Upper lobe of right lung (tissue), 1 donor: ENCODE results near the gene ATRAID. TPM values are rescaled to one million over a fixed set of nuclear protein-coding genes. Genes with fewer than 3 reads are reported as not detected.
"Not testable (repeated sequence)": the region's sequence is repeated elsewhere in the genome, so short reads cannot be mapped to it uniquely, and the experiment has no call there.

Source experiments
- ATAC-seq: fragments of 200-7000 bp; cut with Tn5 transposase; one replicate; pipeline ENCODE4 v1.9.1; 2020; ENCODE audit warnings: mild to moderate bottlenecking, moderate library complexity
- DNase-seq: peaks from one replicate; pipeline ENCODE4 v3.0.0-alpha.2; 2020
- H3K27ac ChIP-seq: fragments of 200-600 bp; one replicate; pipeline ENCODE4 v1.8.0; 2022
- H3K27me3 ChIP-seq: fragments of 200-600 bp; one replicate; pipeline ENCODE4 v1.8.0; 2022; ENCODE audit warnings: mild to moderate bottlenecking
- H3K36me3 ChIP-seq: fragments of 200-600 bp; one replicate; pipeline ENCODE4 v1.8.0; 2022
- H3K4me1 ChIP-seq: fragments of 200-600 bp; one replicate; pipeline ENCODE4 v1.8.0; 2022
- H3K4me3 ChIP-seq: fragments of 200-600 bp; one replicate; pipeline ENCODE4 v1.8.0; 2022; ENCODE audit warnings: mild to moderate bottlenecking
- H3K9me3 ChIP-seq: fragments of 200-600 bp; one replicate; pipeline ENCODE4 v1.8.0; 2022
- intact Hi-C: fragments of 100-400 bp; cut with DNase I; formaldehyde crosslinking; loops from one replicate; pipeline ENCODE4 v1.11.0; 2022
- total RNA-seq: library from RNA; stranded (reverse); fragmentation: NEBNext Ultra II Directional; extraction: Animal tissue kit (Norgen Biotek cat#: 25700); gene quantifications from one replicate; pipeline ENCODE4 v1.2.1, GENCODE V29; 2021
- TF ChIP-seq, protein P1 (sequence below): fragments of 200-600 bp; IDR thresholded peaks from one replicate; pipeline ENCODE4 v1.8.0; 2022; ENCODE audit warnings: antibody characterized with exemption
- donor health status: DM: no; HTN: yes; CAD: no; lungs with severe emphysema.

Gene ATRAID
- total RNA-seq, 1 donor from 2014 or later, result 102 TPM

DNA sequence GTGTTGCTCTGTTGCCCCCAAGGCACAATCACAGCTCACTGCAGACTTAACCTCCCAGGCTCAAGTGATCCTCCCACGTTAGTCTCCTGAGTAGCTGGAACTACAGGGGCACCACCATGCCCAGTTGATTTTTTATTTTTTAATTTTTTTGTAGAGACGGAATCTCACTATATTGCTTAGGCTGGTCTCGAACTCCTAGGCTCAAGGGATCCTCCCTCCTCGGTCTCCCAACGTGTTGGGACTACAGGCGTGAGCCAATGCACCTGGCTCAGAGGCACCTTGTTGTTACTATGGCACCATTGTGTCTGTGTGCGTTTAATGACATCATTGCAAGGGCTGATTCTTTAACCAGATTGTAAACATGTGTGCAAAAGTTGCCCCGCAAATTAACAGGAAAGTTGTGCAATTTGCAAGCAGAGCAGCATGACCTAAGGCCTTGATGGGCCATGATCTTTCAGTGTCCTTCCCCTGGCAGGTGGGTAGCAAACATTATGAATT, 40.4 kb upstream of the ATRAID start:
- H3K27me3 ChIP-seq, result no peaks in the 10 kb centered on the region
- H3K9me3 ChIP-seq, result no peaks in the 10 kb centered on the region
- ATAC-seq (no peak), DNase-seq (no peak)
- H3K27ac ChIP-seq, result no peak overlapping the region
- peaks cover 12% of the 10 kb centered on the region for H3K4me1 ChIP-seq
- H3K4me3 ChIP-seq, result no peak overlapping the region
- intact Hi-C loops, result no loop called here
- TF ChIP-seq, protein P1, sequence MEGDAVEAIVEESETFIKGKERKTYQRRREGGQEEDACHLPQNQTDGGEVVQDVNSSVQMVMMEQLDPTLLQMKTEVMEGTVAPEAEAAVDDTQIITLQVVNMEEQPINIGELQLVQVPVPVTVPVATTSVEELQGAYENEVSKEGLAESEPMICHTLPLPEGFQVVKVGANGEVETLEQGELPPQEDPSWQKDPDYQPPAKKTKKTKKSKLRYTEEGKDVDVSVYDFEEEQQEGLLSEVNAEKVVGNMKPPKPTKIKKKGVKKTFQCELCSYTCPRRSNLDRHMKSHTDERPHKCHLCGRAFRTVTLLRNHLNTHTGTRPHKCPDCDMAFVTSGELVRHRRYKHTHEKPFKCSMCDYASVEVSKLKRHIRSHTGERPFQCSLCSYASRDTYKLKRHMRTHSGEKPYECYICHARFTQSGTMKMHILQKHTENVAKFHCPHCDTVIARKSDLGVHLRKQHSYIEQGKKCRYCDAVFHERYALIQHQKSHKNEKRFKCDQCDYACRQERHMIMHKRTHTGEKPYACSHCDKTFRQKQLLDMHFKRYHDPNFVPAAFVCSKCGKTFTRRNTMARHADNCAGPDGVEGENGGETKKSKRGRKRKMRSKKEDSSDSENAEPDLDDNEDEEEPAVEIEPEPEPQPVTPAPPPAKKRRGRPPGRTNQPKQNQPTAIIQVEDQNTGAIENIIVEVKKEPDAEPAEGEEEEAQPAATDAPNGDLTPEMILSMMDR, result no peak
- H3K36me3 ChIP-seq, result no peaks in the 10 kb centered on the region

DNA sequence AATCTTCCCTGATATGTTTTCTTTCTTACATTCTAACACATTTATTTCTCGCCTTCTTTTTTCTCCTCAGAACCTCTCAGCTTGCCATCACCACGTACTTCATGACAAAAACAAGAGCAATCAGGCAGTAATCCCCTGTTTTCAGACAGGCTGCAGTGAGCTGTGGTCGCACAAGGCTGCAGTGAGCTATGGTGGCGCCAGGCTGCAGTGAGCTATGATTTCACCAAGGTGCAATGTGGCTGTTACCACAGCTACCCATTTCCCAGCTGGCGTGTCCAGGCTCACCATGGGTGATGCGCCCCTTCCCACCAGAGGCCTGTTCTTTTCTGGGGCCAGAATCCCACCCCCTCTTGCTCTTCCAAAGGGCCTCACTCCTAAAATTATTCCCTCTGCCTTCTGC, 37.2 kb upstream of the ATRAID start:
- ATAC-seq, result no peak
- H3K27ac ChIP-seq, result no peak overlapping the region
- intact Hi-C loops, result no loop called here
- no peaks in the 10 kb centered on the region for H3K27me3 ChIP-seq
- no peaks in the 10 kb centered on the region for H3K36me3 ChIP-seq
- TF ChIP-seq, protein P1, result no peak
- H3K9me3 ChIP-seq, result no peaks in the 10 kb centered on the region
- H3K4me1 ChIP-seq, result peaks cover 12% of the 10 kb centered on the region
- H3K4me3 ChIP-seq, result no peak overlapping the region
- no peak for DNase-seq

DNA sequence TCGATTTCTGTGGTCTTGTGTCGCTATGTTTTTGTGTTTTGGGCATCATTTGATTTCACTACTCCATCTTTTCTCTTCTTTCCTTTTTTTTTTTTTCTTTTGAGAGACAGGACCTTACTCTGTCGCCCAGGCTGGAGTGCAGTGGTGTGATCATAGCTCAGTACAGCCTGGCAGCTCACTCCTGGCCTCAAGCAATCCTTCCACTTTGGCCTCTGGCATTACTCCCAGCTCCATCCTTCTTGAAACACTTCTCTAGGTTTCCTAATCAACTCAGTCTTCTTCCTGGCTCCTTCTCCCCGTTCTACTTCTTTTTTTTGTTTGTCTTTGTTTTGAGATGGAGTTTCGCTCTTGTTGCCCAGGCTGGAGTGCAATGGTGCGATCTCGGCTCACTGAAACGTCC, 36.5 kb upstream of the ATRAID start:
- TF ChIP-seq, protein P1, result no peak

DNA sequence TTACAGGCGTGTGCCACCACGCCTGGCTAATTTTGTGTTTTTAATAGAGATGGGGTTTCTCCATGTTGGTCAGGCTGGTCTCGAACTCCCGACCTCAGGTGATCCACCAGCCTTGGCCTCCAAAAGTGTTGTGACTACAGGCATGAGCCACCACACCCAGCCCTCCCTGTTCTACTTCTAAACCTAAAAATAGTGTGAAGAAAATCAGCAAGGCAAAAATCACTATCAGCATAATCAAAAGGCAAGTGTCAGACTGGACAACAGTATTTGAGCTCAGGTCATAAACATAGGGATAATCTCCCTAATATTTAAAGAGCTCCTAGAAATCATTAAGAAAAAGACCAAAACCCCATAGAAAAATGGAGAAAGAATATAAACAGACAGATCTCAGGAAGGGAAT, 36.1 kb upstream of the ATRAID start:
- ATAC-seq, H3K27me3 ChIP-seq, H3K27ac ChIP-seq, H3K9me3 ChIP-seq, H3K4me1 ChIP-seq, intact Hi-C loops, DNase-seq, H3K36me3 ChIP-seq, H3K4me3 ChIP-seq: not testable (repeated sequence)

More for the DNA sequence above, 36.5 kb upstream of the ATRAID start:
- DNase-seq (no peak), ATAC-seq (peak; percentile 73)
- Histone ChIP-seq H3K9me3 (no peaks in the 10 kb centered on the region), H3K4me3 (no peak overlapping the region), H3K27ac (no peak overlapping the region), H3K36me3 (no peaks in the 10 kb centered on the region), H3K27me3 (no peaks in the 10 kb centered on the region), H3K4me1 (peaks cover 6% of the 10 kb centered on the region)
- intact Hi-C loops, result no loop called here

DNA sequence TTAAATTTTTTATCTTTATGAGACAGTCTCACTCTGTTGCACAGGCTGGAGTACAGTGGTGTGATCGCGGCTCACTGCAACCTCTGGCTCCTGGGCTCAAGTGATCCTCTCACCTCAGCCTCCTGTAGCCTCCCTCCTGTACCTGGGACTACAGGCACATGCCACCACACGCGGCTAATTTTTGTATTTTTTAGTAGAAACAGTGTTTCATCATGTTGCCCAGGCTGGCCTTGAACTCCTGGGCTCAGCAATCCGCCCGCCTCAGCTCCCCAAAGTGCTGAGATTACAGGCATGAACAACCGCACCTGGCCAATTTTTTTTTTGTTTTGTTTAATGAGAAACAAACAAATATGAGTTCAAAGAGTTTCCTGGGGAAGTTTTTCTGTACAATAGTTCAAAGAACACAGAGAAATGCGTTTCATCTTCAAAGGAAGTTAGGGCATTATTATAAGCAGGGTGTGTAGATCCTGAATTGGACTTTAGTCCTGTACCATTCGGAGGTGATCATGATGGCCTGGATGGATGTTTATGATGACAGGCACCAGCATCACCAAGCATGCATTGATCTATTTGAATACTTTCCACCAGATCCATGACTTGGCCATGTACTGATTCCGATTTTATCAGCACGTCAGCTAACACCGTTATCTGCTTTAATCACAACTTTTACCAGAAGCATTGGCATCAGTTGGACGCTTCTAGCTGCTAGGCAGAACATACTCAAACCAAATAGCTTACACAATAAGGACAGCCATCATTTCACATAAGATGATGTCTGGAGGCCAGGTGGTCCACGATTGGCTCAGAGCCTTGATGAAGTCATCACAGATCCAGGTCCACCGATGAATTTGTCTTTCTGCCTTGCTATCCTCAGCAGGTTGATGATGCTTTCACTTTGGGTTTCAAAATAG, 34.1 kb upstream of the ATRAID start:
- DNase-seq, result no peak
- TF ChIP-seq, protein P1, result no peak
- intact Hi-C loops, result no loop called here
- Histone ChIP-seq H3K9me3 (no peaks in the 10 kb centered on the region), H3K4me3 (no peak overlapping the region), H3K36me3 (no peaks in the 10 kb centered on the region), H3K27me3 (no peaks in the 10 kb centered on the region), H3K4me1 (peaks cover 10% of the 10 kb centered on the region), H3K27ac (no peak overlapping the region)
- ATAC-seq, result no peak

DNA sequence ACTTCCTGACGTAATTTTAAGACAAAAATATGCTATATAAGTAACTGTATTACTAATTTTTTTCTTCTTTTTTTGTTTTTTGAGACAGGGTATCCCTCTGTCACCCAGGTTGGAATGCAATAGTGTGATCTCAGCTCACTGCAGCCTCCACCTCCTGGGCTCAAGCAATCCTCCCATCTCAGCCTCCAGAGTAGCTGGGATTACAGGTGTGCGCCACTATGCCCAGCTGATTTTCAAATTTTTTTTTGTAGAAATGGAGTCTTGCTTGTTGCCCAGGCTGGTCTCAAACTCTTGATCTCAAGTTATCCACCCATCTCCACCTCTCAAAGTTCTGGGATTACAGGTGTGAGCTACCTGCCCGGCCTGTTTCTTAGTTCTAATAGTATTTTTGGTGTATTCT, 33.4 kb upstream of the ATRAID start:
- DNase-seq (no peak), ATAC-seq (no peak)
- TF ChIP-seq, protein P1, result no peak
- intact Hi-C loops, result no loop called here
- H3K9me3 ChIP-seq, result no peaks in the 10 kb centered on the region
- no peak overlapping the region for H3K27ac ChIP-seq
- H3K27me3 ChIP-seq, result no peaks in the 10 kb centered on the region
- no peak overlapping the region for H3K4me3 ChIP-seq
- peaks cover 10% of the 10 kb centered on the region for H3K4me1 ChIP-seq
- no peaks in the 10 kb centered on the region for H3K36me3 ChIP-seq
